DMS53 treated with DMSO at 0.1 percent for 48 hours (cell line): ENCODE measurements around the gene HAUS8.
"Not testable (repeated sequence)": the region's sequence is repeated elsewhere in the genome, so short reads cannot be mapped to it uniquely, and the experiment has no call there.

Source experiments
- DNase-seq: peaks from one replicate; lab custom pipeline; 2025; ENCODE audit not compliant: unreplicated experiment; lab: John Stamatoyannopoulos, UW

HAUS8 gene

GRCh38 chr19:17075035-17075863 is at the start of gene HAUS8, which contains the start of gene MYO9B:
TSS of gene HAUS8 (minus strand) at chr19:17075452. CDS start at chr19:17075422, 30 bp downstream.
TSS of gene MYO9B (plus strand) at chr19:17075777. CDS start at chr19:17101718, 25,941 bp downstream.
- peak; percentile 80 for DNase-seq

GRCh38 chr19:17124025-17124424 is 48.8 kb upstream of the HAUS8 start:
- no peak for DNase-seq

GRCh38 chr19:17123041-17123440 is 47.8 kb upstream of the HAUS8 start:
- no peak for DNase-seq

DNA sequence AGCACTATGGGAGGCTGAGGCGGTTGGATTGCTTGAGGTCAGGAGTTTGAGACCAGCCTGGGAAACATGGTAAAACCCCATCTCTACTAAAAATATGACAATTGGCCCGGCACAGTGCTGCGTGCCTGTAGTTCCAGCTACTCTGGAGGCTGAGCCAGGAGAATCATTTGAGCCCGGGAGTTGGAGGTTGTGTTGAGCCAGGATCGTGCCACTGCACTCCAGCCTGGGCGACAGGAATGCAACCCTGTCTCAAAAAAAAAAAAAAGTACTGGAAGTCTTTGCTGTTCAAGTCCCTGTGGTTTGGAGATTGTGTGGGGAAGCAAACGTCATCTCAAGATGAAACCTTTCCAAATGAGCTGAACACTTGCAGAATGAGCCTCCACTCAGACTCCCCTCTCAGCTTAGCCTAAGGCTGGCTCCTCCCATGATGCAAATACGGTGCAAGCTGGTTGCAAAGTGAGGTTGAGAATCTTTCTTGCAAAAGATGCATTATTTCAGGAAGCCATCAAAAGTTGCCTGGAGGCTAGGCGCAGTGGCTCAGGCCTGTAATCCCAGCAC is 46.6 kb upstream of the HAUS8 start:
- no peak for DNase-seq

GRCh38 chr19:17118957-17119356 is 43.7 kb upstream of the HAUS8 start:
- no peak for DNase-seq

GRCh38 chr19:17116996-17117702 is 41.9 kb upstream of the HAUS8 start:
- no peak for DNase-seq

GRCh38 chr19:17114414-17114831 is 39.2 kb upstream of the HAUS8 start:
- DNase-seq = no peak

- no peak for DNase-seq
Observed at GRCh38 chr19:17113127-17113785, 38.0 kb upstream of the HAUS8 start.

GRCh38 chr19:17112700-17113099 is 37.4 kb upstream of the HAUS8 start:
- DNase-seq = no peak

DNA sequence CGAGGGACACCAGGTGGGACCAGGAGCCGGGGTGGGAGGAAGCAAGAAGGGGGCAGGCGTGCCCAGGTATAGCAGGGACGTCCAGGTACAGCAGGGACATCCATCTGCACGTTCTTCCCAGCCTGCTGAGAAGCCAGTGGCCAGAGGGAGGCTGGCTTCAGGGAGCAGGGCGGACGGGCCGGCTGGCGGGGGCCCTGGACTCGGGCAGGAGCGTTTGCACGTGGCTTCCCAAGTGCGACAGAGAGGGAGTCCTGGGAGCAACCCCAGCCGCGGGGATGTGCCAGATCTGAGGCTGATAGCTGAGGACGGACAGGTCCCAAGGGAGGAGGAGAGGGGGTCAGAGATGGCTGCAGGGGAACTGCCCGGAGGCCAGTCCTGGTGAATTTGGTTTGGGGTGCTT is 37.0 kb upstream of the HAUS8 start:
- no peak for DNase-seq

DNA sequence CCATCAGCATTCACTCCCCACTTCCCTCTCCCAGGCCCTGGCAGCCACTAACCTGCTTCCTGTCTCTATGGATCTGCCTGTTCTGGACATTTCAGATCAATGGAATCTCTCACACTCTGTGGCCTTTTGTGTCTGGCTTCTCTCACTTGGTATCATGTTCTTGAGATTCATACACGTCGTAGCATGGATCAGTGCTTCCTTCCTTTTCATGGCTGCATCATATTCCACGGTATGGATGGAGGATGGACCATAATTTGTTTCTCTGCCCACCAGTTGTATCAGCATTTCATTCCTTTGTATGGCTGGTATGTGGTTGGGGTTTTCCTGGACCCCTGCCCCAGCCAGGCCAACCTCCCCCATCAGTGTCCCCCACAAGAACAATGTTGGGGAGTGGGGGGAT is 36.5 kb upstream of the HAUS8 start:
- no peak for DNase-seq

DNA sequence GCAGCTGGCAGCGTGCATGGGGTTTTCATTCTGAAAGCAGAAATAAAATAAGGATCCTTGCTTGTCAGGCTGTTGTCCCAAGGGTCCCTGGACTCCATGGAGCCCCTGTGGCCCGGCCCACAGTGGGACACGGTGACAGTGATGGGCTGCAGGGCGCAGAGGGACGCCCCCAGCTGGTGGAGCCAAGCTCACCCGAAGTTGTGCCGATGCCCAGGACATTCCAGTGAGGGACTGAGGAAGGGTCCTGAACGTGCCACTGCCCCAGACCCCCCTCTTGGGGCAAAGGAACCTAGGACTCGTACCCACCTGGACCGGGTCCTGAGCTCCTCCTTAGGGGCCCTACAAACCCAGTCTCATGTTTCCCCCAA is 35.3 kb upstream of the HAUS8 start:
- no peak for DNase-seq

DNA sequence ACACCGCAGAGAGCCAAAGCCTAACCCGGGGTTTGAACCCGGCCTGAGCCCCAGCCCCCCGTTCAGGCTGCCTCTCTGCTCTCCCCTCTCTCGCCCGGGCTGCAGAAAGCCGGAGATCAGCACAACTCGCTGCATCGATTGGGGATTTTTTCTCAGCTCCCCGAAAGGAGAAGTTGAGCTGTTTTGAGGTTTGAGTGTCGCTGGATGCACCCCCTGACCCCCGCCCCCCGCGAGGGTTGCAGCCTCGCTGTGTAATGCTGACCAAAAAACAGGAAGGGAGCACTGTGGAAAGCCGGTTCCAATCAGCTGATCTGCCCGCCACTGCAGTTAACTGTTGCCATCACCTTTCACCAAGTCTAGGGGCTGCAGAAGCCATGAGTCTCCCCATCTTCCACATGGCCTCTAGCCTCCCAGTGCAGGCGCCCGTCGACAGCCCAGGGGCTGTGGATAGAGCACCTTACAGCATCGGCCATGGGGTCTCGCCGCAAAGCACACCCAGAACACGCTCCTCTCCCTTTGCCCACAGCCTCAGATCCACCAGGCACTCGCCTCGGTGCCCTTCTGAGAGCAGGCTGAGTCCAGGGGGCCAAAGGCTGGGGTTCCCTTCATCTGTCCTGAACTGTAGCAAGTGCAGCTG is 34.8 kb upstream of the HAUS8 start:
- no peak for DNase-seq

DNA sequence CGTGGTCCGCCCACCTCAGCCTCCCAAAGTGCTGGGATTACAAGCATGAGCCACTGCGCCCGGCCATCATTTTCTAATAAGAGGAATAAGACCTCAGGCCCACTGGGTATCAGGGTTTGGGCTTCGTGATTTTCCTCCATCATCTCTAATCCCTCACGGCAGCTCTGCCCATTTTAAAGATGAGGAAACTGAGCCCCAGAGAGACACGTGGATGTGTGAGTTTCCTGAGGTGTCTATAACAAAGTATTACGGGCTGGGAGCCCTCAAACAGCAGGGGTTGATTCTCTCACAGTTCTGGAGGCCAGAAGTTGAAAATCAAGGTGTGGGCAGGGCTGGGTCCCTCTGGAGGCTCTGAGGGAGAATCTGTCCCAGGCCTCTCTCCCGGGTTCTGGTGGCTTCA is 34.0 kb upstream of the HAUS8 start:
- DNase-seq = no peak

DNA sequence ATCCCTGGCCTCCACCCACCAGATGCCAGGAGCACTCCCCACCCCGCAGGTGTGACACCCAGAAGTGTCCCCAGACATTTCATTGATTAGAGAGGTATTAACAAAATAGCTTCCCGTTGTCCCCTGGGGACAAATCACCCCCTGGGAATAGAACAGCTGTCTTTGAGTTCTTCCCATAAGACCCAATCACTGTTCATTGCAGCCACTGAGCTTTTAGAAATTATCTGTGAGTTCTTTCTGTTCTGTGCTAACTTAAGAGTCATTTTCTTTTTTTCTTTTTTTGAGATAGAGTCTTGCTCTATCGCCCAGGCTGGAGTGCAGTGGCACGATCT is 33.2 kb upstream of the HAUS8 start:
- DNase-seq = no peak

DNA sequence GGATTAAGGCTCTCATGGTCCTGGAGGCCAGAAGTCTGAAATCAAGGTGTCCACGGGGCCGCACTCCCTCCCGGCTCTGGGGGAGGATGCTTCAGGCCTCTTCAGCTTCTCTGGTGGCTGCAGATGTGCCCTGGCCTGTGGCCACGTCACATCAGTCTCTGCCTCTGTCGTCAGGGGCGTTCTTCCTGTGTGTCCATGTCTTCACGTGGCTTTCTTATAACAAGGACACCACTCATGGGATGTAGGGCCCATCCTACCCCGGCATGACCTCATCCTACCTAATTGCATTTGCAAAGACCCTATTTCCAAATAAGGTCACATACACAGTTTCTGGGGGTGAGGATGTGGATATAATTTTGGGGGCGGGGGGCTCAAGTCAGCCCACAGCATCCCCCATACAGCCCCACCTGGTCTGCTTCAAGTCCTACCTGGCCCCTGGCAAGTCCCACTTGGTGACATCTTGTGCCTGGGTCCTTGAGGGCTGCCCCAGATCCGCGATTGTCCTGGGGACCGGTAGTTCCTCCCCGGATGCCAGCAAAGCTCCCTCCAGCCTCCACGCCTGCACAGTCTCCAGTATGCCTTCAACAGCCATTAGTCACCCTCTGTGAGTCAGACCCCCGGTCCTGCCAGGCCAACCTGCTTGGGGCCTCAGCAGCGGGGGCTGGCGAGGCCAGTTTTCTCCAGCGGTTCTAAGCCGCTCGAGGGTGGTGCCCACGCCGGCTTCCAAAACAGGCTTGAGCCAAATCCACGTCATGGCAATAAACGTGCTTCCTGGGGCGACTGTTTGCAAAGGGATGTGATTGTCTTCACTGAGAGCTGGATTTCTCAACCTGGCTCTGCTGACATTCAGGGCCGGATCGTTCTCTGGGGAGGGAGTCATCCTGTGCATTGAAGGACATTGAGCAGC is 32.5 kb upstream of the HAUS8 start:
- no peak for DNase-seq

DNA sequence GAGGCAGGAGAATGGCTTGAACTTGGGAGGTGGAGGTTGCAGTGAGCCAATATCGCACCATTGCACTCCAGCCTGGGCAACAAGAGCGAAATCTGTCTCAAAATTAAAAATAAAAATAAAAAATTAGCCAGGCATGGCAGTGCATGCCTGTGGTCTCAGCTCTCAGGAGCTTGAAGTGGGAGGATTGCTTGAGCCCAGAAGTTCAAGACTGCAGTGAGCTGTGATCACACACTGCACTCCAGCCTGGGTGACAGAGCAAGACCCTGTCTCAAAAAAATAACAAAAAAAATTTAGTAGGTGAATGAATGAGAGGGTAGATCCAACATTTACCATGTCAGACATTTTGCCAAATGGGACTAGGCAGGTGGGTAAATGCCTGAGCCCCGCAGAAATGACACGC is 31.7 kb upstream of the HAUS8 start:
- not testable (repeated sequence) for DNase-seq

DNA sequence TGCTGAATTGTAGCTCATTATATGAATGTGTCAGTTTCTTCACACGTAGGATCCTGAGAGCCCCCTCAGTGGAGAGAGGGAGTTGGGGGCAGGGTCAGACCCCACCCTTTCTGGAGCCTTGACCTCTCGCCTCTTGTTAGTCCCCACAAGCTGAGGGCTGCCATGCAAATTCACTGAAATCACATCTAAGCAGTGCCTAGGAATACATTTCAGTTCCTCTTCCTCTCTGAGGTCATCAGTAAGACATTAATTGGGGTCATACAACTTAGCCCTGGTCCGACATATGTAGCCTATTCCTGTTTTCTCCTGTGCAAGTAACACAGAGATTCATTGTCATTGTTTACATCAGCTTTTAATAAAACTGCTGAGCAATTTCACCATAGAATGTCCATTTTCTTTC is 30.3 kb upstream of the HAUS8 start:
- DNase-seq = no peak

- DNase-seq = no peak
Observed at GRCh38 chr19:17104679-17105078, 29.4 kb upstream of the HAUS8 start.

DNA sequence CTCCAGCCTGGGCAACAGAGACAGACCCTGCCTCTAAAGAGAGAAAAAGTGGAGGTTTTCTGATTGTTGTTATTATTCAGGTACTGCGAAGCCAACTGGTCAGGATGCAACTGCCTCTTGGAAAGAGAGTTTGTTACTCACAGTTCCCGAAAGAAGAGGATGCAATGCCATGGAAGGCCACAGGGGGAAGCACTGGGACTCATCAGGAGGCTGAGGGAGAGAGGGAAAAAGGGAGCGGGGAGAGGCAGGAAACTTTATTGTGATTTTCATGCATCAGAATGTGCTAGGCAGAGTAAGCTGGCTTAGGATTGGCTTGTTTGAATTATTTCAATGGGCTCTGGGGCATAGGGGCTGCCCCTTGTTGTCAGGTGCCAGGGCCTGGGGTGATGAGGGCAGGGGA is 27.9 kb upstream of the HAUS8 start:
- no peak for DNase-seq
